ENCODE measurements around the gene GGT6.

DNA sequence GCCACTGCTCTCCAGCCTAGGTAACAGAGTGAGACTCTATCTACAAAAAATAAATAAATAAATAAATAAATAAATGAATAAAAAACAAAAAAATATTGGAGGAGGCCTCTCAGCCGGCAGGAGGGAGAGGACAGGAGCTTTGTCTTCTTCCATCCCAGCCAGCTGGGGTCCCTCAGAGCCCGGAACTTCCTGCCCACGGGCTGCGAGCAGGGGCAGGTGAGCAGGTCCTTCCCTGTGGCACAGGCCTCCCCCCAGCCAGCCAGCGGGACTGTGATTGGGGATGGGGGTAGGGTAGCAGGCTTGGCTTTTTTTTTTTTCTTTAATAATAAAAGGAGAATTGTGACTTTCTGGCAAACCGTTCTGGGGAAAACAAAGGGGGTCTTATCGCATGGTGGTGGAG lies 34.0 kb upstream of the GGT6 start:
- no peak for TF ChIP-seq POLR2A (IDR thresholded peaks at IDR 0.05; ENCODE audit: low read length)
- no peak for TF ChIP-seq RCOR1 (IDR thresholded peaks at IDR 0.05; ENCODE audit: low read depth, low read length)
- TF ChIP-seq SMC3 (IDR thresholded peaks at IDR 0.05) = no peak
- no peak for TF ChIP-seq JUNB (IDR thresholded peaks at IDR 0.05)
- TF ChIP-seq, protein P1, sequence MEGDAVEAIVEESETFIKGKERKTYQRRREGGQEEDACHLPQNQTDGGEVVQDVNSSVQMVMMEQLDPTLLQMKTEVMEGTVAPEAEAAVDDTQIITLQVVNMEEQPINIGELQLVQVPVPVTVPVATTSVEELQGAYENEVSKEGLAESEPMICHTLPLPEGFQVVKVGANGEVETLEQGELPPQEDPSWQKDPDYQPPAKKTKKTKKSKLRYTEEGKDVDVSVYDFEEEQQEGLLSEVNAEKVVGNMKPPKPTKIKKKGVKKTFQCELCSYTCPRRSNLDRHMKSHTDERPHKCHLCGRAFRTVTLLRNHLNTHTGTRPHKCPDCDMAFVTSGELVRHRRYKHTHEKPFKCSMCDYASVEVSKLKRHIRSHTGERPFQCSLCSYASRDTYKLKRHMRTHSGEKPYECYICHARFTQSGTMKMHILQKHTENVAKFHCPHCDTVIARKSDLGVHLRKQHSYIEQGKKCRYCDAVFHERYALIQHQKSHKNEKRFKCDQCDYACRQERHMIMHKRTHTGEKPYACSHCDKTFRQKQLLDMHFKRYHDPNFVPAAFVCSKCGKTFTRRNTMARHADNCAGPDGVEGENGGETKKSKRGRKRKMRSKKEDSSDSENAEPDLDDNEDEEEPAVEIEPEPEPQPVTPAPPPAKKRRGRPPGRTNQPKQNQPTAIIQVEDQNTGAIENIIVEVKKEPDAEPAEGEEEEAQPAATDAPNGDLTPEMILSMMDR (IDR thresholded peaks at IDR 0.05) = no peak
- TF ChIP-seq ZFP36 (IDR thresholded peaks at IDR 0.05; ENCODE audit: borderline replicate concordance, partially characterized antibody) = no peak
- TF ChIP-seq JUN (IDR thresholded peaks at IDR 0.05) = no peak
- TF ChIP-seq EP300 (IDR thresholded peaks at IDR 0.05) = no peak
- TF ChIP-seq RAD21 (conservative IDR thresholded peaks at IDR 0.05 in 1 of 2, IDR thresholded peaks at IDR 0.05 in 1 of 2) = no peak
- TF ChIP-seq ZNF302 (CRISPR knock-in tag; IDR thresholded peaks at IDR 0.05) = no peak
- TF ChIP-seq MAFK (IDR thresholded peaks at IDR 0.05; ENCODE audit: partially characterized antibody) = no peak
